AG20443 (cell line): ENCODE measurements around the gene PSG1.
"Not testable (repeated sequence)": the region's sequence is repeated elsewhere in the genome, so short reads cannot be mapped to it uniquely, and the experiment has no call there.

Experiments used
- DNase-seq: peaks from one replicate; pipeline ENCODE4 v3.0.0; 2012; ENCODE audit warnings: low spot score, mixed read lengths

Gene PSG1

GRCh38 chr19:42821306-42821977, 58.1 kb downstream of the PSG1 start:
- DNase-seq, result not testable (repeated sequence)

GRCh38 chr19:42819960-42820650, 59.4 kb downstream of the PSG1 start:
- DNase-seq, result peak; percentile 53

GRCh38 chr19:42816894-42817293, 62.6 kb downstream of the PSG1 start:
- peak; percentile 15 for DNase-seq
